ENCODE results near the gene FRG2C.
"Not testable (repeated sequence)": the region's sequence is repeated elsewhere in the genome, so short reads cannot be mapped to it uniquely, and the experiment has no call there.

- not testable (repeated sequence) for TF ChIP-seq CTCF (IDR thresholded peaks at IDR 0.05); STAT6 (CRISPR knock-in tag; conservative IDR thresholded peaks at IDR 0.05; ENCODE audit: low read depth); NR1H2 (CRISPR knock-in tag; IDR thresholded peaks at IDR 0.05); ATF2 (CRISPR knock-in tag; IDR thresholded peaks at IDR 0.05; ENCODE audit: borderline replicate concordance, low read depth); GTF2I (CRISPR knock-in tag; conservative IDR thresholded peaks at IDR 0.05)
Measured at GRCh38 chr3:75668759-75669347, 4.7 kb downstream of the FRG2C start.

Data from WTC11 (cell line).